Stimulated activated CD8-positive, alpha-beta memory T cell treated with anti-CD3 and anti-CD28 coated beads, Interleukin-7, amount 100 ng/mL, for 24 hours (primary cell): ENCODE results near the gene MYBBP1A.

Experiments
- DNase-seq: peaks from one replicate; pipeline ENCODE4 v3.0.0-alpha.2; 2020; ENCODE audit warnings: low read depth

The MYBBP1A gene

GRCh38 chr17:4549781-4550533 is 5.2 kb downstream of the MYBBP1A start:
- DNase-seq = no peak

DNA sequence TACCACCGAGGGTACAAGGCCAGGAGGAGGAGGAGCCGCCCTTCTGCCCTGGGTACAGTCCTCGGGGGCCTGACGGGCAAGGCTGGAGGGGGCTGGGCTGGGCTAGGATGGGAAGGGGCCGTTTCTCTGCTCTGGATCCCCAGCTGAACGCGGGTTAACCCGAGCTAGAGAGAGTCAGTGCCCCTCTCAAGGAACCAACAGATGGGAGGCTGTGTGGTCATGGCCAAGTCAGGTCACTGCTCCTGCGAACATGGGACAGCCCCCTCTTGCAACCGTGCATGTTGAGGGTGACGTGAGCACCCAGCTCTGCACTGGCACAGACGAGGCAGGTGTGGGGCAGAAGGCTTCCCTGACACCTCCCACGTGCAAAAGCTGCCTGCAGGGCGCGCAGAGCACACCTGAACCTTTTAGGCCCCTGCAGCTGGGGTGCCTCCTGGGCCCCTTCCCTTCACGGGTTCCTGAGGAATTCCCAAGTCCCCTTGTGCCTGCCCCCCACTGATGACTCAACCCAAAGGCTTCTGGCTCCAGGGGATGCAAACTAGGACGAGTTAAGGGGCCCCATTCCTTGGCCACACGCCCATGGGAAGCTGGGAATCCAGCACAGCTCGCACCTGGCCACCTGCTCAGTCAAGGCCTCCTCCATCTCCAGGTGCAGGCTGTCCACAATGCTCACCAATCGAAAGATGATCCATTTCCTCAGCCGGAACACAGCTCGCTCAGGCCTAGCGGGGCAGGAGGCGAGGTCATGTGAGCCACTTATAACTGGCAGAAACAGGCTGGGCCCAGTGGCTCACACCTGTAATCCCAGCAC is 6.3 kb downstream of the MYBBP1A start:
- no peak for DNase-seq

DNA sequence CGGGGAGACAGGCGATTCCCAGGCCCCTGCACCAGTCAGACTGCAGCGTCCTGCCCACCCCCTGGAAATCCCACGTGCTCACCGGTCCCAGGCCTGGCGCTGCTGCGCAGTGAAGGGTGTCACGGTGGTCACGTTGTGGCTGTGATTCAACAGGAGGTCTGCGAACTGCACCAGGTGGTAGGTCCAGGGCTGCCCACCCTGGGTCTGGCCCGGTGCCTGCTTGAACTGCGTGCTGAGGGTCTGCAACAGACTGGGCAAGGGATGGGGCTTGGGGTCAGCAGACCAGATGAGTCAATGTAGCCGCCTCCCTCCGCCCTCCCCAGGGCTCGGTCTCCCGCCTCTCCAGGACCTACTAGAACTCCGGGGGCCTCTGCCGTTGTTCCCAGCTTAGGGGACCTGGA is 7.1 kb downstream of the MYBBP1A start:
- no peak for DNase-seq

DNA sequence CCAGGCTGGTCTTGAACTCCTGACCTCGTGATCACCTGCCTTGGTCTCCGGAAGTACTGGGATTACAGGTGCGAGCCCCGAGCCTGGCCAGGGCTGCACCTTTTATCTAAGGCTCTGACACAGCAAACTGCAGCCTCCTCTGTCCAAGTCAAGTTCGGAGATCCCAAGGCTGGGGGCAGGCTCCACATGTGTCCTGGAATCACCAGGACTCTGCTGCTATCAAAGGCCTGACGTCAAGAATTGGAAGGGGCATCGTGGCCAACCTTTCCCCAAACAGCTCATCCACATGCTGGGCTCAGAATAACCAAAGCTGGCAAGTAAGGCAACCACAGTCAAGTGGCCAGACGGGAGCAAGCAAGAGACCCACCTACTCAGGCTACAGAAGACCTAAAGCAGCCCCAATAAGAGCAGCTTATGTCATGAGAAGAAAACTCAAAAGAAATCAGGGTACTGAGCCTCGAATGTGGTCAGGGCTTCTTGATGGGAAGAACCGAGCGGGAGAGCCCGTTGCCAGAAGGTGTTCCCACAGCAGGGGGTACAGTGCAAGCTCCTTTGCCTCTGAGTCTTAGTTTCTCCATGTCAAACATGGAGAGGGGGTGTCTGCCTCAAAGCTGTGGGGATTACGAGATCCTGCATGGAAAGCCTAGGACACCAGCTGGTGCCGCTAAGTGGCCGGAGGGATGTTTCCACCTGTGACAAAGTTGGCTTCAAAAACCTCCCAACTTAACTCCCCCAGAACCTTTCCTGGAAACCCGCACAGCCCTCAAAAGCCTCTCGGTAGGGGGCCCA is 7.9 kb downstream of the MYBBP1A start:
- no peak for DNase-seq

DNA sequence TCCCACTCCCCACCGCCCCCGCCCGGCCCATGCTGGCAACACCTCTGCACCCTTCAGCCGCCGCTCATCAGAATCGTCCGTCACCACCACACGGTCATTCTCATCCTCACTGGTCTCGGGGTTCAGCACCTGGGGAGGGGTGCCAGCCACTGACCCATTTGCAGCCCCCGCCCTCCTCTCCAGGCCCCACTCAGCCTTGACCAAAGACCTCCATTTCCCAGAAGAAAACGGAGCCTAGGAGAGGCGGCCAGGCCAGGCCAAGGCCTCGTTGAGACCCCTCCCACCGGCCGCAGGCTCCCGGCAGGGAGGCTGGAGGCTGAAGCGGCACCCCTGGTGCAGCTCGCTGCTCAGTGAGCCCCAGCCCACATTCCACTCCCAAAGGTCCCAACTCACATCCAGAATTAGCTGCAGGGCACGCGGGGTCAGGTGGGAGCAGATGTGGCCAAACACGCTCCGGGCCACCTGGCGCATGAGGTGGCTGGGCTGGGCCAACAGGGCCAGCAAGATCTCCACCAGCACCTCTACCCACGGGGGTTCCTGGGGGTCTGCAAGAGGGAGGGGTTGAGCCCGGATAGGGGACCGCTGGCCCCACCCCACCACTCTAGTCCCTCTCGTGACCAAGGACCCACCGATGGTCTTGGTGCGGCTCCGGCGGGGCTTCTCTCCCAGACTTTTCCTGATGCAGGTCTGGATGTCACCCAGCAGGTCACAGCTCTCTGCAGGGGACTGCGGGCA is 9.8 kb downstream of the MYBBP1A start:
- DNase-seq = no peak

DNA sequence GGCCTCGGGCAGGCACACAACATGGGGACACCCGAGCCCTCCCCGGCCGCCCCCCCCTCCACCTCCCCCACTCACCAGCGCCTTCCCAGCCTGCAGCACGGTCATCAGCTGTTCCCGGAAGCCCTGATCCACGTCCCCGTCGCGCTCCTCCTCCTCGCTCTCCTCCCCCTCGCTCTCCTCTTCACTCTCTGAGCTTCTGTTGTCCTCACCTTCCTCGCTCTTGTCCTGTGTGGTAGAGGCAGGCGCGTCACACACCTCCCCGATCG is 10.3 kb downstream of the MYBBP1A start:
- DNase-seq = no peak

GRCh38 chr17:4544135-4544950 is 10.8 kb downstream of the MYBBP1A start:
- DNase-seq = no peak

- DNase-seq = no peak
Measured at GRCh38 chr17:4543557-4544026, 11.6 kb downstream of the MYBBP1A start.

GRCh38 chr17:4542726-4543191 is 12.4 kb downstream of the MYBBP1A start:
- DNase-seq = no peak

DNA sequence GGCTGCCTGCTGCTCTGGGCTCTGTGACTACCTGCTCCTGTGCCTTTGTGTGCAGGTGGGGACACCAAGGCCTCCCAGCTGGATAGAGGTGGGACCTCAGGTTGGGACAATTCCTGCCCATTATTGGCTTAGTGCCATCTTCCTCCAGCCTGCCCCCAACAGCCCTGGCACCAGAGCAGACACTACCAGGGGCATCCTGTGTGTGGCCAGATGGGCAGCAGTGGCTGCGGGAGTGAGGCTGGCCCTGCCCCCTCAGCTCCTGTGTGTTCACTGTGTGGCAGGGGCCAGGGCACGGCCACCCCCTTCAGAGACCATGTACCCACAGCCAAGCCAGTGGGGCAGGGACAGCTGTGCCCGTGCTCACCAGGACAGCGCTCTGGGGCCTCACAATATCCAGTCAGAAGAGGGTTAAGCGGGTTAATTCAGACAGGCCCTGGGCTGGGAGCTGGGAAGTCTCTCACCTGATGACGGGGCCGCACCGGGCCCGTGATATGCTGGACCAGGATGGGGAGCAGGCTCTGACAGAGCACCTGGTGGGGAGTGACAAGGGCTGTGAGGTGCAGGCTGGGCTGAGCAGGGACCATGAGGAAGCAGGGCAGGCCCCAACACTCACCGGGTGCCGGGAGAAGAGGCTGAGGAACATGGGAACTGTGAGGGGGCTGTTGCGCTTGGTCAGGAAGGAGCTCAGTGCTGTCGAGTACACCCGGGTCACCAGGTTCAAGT is 13.0 kb downstream of the MYBBP1A start:
- no peak for DNase-seq

- no peak for DNase-seq
Measured at GRCh38 chr17:4541328-4542002, 13.7 kb downstream of the MYBBP1A start.

GRCh38 chr17:4540687-4541327 is 14.4 kb downstream of the MYBBP1A start:
- DNase-seq = no peak

- no peak for DNase-seq
Measured at GRCh38 chr17:4540224-4540651, 14.9 kb downstream of the MYBBP1A start.

GRCh38 chr17:4539576-4540223 is 15.5 kb downstream of the MYBBP1A start:
- DNase-seq = no peak

- DNase-seq = no peak
Measured at GRCh38 chr17:4539025-4539424, 16.2 kb downstream of the MYBBP1A start.

DNA sequence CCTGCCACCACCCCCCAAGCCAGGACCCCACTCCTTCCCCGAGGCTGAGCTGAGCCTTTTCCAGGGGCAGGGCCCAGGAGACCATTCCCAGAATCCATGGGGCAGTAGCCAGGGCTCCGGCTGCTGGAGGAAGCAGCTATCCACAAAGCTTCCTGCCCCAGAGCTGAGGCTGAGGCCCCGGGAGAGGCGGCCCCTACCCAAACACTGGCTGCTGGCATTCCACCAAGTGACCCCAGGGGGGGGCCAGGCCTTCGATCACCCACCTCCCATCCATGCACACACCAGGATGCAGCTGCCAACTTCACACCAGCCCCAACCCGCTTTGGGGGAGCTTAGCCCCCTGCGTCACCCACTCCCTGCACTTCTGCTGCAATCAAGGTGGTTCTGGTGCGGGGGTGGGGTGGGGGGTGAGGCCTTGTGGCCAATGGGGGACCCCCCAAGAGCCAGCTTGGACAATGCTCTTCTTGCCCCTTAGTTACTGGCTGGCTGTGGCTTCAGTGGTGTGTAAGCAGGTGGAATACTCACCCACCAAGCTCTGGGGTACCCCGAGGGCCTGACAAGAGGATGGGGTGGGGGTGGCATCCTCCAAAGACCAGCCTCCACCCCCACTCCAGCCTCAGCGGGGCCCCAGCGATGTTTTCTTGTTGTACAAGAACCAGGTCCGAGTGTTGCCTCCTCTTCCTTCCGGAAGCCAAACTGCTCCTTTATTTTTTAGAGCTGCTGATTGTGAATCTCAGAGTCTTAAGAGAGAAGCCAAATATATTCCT is 16.8 kb downstream of the MYBBP1A start:
- no peak for DNase-seq

GRCh38 chr17:4537451-4538235 is 17.5 kb downstream of the MYBBP1A start:
- DNase-seq = no peak
